ENCODE results near the gene ZNF140.

GRCh38 chr12:133145981-133146380 lies 65.3 kb downstream of the ZNF140 start:
- TF ChIP-seq POLR2A (IDR thresholded peaks at IDR 0.05) (no peak), CTCF (IDR thresholded peaks at IDR 0.05) (no peak)
